OCI-LY7 (cell line): ENCODE measurements around the gene TBC1D2B.

Experiments used
- CTCF ChIP-seq: fragments of 200-600 bp; sonication (generic); conservative IDR thresholded peaks from 2 replicates; pipeline ENCODE4 v1.5.1; 2014; ENCODE audit warnings: mild to moderate bottlenecking, antibody characterized with exemption, low read length, moderate library complexity, mixed read lengths
- EZH2phosphoT487 ChIP-seq: fragments of 200-600 bp; sonication (generic); IDR thresholded peaks from 2 replicates; pipeline ENCODE4 v1.6.1; 2018; ENCODE audit warnings: low read depth, borderline replicate concordance, mild to moderate bottlenecking, mixed run types, antibody characterized with exemption, low read length, moderate library complexity, mixed read lengths

- no peak for TF ChIP-seq CTCF
- no peak for TF ChIP-seq EZH2phosphoT487
Observed at GRCh38 chr15:78059110-78059839, 18.2 kb downstream of the TBC1D2B start.
